MG63 (cell line): ENCODE data around the gene PLSCR1. TPM values are rescaled to one million over a fixed set of nuclear protein-coding genes. Genes with fewer than 3 reads are reported as not detected.
A peak's percentile ranks its signal among the peaks of the same experiment; 100 is the strongest.

Source experiments
- DNase-seq: peaks from one replicate; pipeline ENCODE4 v3.0.0-alpha.2; 2020
- H3K27me3 ChIP-seq: fragments of 250-450 bp; sonication (Bioruptor Pico); 2 replicates; pipeline ENCODE4 v1.5.1; 2020; ENCODE audit warnings: mild to moderate bottlenecking, moderate library complexity
- H3K36me3 ChIP-seq: fragments of 250-450 bp; sonication (Bioruptor Pico); 2 replicates; pipeline ENCODE4 v1.5.1; 2020; ENCODE audit warnings: mild to moderate bottlenecking, moderate library complexity
- H3K4me3 ChIP-seq: fragments of 250-450 bp; sonication (Bioruptor Pico); 2 replicates; pipeline ENCODE4 v1.5.1; 2020; ENCODE audit warnings: mild to moderate bottlenecking, moderate library complexity
- H3K9me3 ChIP-seq: fragments of 250-450 bp; sonication (Bioruptor Pico); 2 replicates; pipeline ENCODE4 v1.5.1; 2020; ENCODE audit warnings: mild to moderate bottlenecking, moderate library complexity
- total RNA-seq: library from RNA; depleted of rRNA; stranded (reverse); fragments of >200 nt; shearing (Covaris generic); gene quantifications from 2 replicates; pipeline ENCODE4 v1.2.3, GENCODE V29; 2014; ENCODE audit warnings: low replicate concordance

The PLSCR1 gene
- total RNA-seq, 1 experiment from 2014 or later: 113 TPM

DNA sequence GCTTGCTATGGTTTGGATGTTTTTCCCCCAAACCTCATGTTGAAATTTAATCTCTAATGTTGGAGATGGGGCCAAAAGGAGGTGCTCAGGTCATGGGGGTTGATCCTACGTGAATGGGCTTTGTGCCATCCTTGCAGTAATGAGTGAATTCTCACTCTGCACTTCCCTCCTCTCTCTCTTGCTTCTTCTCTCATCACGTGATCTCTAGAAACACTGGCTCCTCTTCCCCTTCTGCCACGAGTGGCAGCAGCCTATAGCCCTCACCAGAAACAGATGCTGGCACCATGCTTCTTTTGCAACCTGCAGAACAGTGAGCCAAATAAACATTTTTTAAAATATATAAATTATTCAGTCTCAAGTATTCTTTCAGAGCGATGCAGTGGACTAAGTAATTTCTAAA, 13.3 kb upstream of the PLSCR1 start:
- no peak for DNase-seq
- Histone ChIP-seq H3K4me3 (no peak overlapping the region), H3K36me3 (no peaks in the 10 kb centered on the region), H3K27me3 (no peaks in the 10 kb centered on the region), H3K9me3 (no peaks in the 10 kb centered on the region)

DNA sequence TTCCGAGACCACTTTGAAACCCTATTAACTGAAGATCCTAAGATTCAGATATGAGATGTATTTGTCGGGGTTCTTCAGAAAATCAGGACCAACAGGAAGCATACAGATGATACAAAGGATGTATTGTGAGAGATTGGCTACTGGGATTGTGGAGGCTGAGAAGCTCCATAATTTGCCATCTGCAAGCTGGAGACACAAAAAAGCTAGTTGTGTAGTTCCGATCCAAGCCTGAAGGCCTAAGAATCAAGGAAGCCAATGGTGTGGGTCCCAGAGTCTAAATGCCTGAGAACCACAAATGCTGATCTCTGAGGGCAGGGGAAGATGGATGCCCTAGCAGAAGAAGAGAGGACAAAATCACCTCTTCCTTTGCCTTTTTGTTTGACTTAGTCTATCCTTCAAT, 10.9 kb upstream of the PLSCR1 start:
- Histone ChIP-seq H3K36me3 (no peaks in the 10 kb centered on the region), H3K9me3 (no peaks in the 10 kb centered on the region), H3K27me3 (no peaks in the 10 kb centered on the region), H3K4me3 (no peak overlapping the region)
- no peak for DNase-seq

DNA sequence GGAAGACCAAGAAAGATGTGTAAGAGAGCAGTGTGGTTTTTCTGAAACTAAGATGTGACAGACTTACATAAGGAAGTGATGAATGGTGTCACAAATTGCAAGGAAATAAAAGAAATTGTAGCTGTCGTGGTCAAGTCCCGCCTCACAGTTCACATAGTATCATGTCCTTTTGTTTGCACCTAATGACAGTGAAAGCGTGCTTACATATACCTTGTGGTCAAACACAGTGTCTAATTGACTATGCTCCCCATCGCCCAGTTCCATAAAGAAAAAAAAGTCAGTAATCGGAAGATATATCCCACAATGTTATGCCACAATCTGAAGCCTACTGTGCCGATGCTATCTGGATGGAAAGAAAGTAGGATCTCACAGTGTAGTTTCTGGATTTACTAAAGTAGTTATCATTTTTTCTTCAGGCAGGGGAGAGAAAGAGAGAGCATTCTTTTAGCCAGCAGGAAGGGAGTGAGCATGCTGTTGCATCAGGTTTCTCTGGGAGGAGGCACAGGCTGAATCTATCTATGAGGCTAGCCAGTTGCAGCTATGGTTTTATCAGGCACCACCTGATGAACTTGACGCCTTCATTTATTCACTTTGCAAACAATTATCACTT, 9.8 kb upstream of the PLSCR1 start:
- no peak for DNase-seq
- no peaks in the 10 kb centered on the region for H3K36me3 ChIP-seq
- H3K27me3 ChIP-seq: no peaks in the 10 kb centered on the region
- no peaks in the 10 kb centered on the region for H3K9me3 ChIP-seq
- no peak overlapping the region for H3K4me3 ChIP-seq

DNA sequence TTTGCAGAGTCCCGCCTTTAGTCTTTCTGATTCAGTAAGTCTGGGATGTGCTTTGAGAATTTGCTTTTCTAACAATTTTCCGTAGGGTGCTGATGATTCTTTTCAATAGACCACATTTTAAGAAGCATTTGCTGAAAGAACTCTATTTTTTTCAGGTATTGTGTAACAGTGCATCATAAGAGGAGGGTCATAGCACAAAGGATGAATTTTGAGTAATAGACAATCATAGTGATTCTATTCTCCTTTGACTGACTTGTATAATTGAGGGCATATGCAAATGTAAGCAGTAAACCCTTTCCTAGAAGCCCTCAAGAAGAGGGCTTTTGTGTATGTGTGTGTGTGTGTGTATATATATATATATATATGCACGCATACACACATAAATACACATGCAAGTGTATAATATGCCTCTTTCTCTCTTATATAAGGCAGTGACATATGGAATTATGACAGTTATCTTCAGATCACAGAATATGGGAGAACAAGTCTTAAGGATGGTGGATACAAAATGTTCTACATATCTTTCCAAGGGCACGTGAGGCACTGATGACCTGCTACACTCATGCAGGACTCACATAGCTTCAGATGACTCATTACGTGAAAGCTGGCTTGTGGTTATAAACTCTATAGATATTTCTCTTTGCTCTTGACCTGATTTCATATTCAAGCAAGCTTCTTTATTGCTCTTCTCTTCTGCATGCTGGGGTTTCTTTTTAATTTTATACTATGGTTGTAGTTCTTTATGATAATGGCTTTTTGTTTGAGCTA, 6.5 kb upstream of the PLSCR1 start:
- H3K27me3 ChIP-seq: no peaks in the 10 kb centered on the region
- H3K36me3 ChIP-seq: no peaks in the 10 kb centered on the region
- H3K4me3 ChIP-seq: no peak overlapping the region
- H3K9me3 ChIP-seq: no peaks in the 10 kb centered on the region
- DNase-seq: peak; percentile 63

DNA sequence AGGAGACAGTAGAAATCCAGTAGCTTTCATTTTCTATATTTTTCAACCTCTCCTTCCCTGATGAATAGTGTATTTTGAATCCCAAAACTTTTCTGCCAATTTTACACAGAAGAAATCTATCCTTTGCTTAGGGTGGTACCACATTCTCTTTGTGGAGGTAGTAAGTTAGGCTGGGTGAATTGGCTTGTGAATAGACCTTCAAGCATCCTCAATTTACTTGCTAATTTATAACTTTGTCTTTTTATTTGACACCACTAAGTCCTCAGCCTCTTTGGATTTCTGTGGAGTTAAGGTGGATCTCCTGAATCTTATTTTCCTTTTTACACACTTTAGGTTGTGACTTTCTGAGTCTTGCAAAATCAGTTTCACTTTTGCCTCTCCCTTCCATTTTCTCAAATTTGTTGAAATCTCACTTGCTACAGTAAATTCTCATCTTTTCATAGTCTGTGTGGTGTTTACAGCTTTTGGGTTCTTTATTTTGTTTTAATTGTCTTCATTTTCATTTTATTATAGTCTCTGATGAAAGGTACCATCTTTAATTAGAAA, 5.7 kb upstream of the PLSCR1 start:
- Histone ChIP-seq H3K36me3 (no peaks in the 10 kb centered on the region), H3K27me3 (no peaks in the 10 kb centered on the region), H3K4me3 (peak overlapping the region; percentile 12), H3K9me3 (no peaks in the 10 kb centered on the region)
- DNase-seq: no peak

DNA sequence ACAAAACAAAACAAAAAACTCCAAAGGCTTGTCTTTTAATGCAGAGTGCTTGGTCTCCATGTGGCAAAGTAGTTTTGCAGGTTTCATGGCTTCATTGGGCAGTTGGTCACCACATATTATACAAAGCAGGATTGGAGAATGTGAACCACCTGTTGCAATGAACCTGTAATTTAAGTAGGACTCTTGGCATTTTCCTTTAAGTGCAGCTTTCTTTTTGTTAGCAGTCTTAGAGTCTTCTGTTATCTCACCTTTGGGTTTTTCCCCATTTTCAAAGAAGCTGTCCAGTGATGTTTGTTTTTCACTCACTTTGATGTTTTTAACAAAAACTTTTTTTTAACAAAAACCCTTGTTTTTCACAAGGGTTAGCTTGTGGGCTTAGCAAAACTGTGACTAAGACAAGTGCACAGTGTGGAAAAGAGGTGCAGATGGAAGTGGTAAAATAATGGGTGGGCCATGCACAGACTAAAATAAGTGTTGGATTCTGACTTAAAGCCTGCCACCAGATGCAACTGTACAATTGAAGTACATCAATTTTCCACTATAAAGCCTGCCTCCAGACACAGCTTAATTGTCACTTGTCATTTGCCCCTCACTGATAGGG, 2.9 kb upstream of the PLSCR1 start:
- DNase-seq: no peak
- Histone ChIP-seq H3K36me3 (peaks cover 16% of the 10 kb centered on the region), H3K27me3 (no peaks in the 10 kb centered on the region), H3K9me3 (no peaks in the 10 kb centered on the region), H3K4me3 (no peak overlapping the region)

DNA sequence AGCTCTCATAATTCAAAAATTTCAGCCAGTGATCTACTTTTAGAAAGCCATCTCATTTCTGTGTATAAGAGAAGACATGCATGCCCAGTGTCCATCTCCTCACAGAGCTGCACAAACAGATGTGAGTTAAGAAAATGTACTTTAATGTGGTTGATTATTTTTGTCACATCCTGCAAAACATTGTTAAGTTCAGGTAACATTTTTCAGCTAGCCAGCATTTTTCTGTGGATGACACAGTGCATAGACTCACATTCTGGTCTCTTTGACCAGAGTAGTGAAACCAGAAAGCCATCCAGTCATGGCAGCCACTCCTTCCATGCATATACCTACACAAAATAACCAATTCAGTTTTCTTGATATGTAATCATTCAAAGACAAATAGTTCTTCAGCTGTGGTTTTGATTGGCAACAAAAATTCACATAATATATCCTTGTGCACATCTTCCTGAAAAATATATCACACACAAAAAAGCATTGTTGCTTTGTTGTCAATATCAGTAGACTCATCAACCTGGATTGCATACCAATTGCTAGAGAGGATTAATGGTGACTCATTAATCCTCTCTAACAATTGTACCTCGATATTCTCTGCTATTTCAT, 2.1 kb upstream of the PLSCR1 start:
- Histone ChIP-seq H3K27me3 (no peaks in the 10 kb centered on the region), H3K4me3 (no peak overlapping the region), H3K9me3 (no peaks in the 10 kb centered on the region), H3K36me3 (peaks cover 25% of the 10 kb centered on the region)
- no peak for DNase-seq

DNA sequence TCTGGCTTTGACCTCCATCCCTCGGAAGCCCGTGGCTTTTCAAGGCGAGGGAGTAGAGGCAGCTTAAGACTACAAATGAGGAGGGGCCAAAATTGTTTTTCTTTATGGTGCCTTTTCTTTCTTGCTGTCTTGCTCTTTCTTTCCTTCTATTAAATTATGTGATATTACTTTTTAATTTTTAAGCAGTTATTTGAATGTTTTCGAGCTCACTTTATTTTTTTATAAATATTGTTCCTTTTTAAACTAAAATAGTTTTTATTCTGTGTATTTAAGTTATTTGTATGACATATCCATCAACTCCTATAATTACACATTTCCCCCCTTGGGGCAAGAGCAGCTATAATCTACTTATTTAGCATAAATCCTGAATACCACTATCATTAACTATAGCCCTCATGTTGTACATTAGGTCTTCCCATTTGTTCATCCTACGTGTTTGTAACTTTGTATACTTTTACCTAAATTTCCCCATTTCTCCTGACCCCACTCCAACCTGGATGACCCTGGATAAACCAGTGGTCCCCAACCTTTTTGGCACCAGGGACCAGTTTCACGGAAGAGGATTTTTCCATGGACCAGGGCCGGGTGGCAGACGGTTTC, 622 bp upstream of the PLSCR1 start:
- no peaks in the 10 kb centered on the region for H3K27me3 ChIP-seq
- H3K36me3 ChIP-seq: peaks cover 39% of the 10 kb centered on the region
- no peaks in the 10 kb centered on the region for H3K9me3 ChIP-seq
- DNase-seq: no peak
- peak overlapping the region; percentile 95 for H3K4me3 ChIP-seq

DNA sequence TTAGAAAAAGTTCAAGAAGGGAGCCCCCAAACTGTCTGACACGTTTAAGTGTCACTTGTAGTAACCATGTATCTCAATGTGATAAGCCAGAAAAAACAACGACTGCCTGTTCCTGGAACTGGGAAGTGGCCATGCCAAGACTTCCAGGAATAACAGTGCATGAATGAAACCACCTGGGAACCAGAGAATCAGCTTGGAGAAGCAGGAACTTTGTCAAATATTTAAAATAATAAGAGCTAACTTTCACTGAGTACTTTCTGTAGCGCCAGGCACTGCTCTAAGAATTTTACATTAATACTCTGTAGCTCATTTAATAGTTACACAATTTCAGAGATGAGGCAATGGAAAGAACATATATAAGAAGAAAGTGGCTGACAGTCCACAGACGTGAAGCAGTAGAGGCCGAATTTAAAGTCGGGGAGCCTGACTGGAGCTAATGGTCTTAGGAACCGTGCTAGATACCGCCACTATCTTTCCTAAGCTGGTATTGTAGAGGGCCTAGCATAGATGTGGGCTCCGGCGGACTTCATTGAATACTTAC, 876 bp downstream of the PLSCR1 start:
- H3K4me3 ChIP-seq: peak overlapping the region; percentile 95
- no peaks in the 10 kb centered on the region for H3K27me3 ChIP-seq
- H3K9me3 ChIP-seq: no peaks in the 10 kb centered on the region
- DNase-seq: no peak
- H3K36me3 ChIP-seq: peaks cover 54% of the 10 kb centered on the region

DNA sequence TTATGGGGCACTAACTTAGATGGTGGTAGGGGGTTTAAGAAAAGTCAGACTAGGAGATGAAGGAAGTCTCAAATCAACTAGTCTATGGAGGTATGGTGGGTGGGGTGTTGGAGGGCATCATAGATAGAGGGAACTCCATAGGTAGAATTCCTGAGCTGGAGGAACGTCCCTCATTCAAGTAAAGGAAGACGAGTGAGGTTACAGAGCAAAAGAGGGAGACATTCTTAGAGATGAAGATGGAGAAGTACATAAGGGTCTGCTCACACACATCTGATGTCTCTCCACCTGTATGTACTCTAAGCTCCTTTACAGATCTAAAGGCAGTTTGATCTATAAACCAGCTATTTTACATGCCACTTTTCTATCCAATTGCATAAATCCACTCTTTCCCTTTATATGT, 1.4 kb downstream of the PLSCR1 start:
- H3K4me3 ChIP-seq: peak overlapping the region; percentile 95
- H3K9me3 ChIP-seq: no peaks in the 10 kb centered on the region
- DNase-seq: no peak
- H3K36me3 ChIP-seq: peaks cover 59% of the 10 kb centered on the region
- no peaks in the 10 kb centered on the region for H3K27me3 ChIP-seq

DNA sequence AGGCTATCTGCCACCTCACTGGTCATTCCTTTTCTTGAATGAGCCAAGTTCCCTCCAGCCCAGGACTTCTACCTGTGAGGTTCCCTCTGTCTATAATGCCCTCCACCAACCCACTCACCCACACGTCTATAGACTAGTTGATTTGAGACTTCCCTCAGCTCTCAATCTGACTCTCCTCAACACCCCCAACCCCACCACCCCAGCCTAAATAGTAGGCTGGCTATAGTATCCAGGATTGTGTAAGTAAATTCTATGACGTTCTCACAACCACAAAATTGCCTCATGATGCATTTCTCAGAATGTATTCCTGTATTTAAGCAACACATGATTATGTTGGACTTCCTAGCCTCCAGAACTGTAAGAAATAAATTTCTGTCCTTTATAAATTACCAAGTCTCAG, 2.2 kb downstream of the PLSCR1 start:
- Histone ChIP-seq H3K27me3 (no peaks in the 10 kb centered on the region), H3K36me3 (peaks cover 67% of the 10 kb centered on the region), H3K4me3 (peak overlapping the region; percentile 95), H3K9me3 (no peaks in the 10 kb centered on the region)
- no peak for DNase-seq

DNA sequence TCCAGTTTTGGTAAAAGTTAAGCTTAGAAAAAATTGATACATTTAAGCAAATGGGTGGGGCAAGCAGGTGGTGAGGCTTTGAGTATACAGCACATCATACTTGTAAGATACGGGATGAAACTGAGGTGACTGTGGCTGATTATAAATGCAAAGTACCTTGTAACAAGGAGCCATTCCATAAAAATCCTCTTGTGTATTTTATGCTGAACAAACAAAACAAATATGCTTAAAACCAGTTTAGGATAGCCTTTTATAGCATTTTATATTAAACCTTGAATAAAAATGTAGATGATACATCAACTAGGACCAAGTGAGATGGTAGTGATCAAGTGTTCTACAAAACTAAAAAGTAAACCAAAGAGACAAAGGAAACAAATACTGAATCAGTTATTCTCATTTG, 3.4 kb downstream of the PLSCR1 start:
- H3K36me3 ChIP-seq: peaks cover 74% of the 10 kb centered on the region
- H3K27me3 ChIP-seq: no peaks in the 10 kb centered on the region
- DNase-seq: no peak
- no peak overlapping the region for H3K4me3 ChIP-seq
- no peaks in the 10 kb centered on the region for H3K9me3 ChIP-seq

DNA sequence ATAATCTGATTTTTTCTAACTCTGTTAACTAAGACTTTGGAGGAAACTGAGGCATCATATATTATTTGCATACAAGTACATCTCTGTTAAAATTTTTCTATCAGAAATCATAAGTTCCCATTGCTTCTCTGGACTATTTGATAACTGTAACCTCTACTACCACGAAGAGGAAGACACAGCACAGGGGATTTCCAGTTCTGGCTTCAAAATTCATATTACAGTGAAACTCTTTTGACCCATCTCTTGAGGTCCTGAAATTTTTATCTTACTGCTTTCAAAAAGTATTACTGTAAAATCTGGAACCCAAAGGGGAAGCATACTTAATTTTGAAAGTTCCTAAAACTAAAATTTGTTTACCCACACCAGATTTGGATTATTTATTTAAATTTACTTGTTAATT, 4.2 kb downstream of the PLSCR1 start:
- Histone ChIP-seq H3K4me3 (no peak overlapping the region), H3K27me3 (no peaks in the 10 kb centered on the region), H3K36me3 (peaks cover 80% of the 10 kb centered on the region), H3K9me3 (no peaks in the 10 kb centered on the region)
- no peak for DNase-seq

DNA sequence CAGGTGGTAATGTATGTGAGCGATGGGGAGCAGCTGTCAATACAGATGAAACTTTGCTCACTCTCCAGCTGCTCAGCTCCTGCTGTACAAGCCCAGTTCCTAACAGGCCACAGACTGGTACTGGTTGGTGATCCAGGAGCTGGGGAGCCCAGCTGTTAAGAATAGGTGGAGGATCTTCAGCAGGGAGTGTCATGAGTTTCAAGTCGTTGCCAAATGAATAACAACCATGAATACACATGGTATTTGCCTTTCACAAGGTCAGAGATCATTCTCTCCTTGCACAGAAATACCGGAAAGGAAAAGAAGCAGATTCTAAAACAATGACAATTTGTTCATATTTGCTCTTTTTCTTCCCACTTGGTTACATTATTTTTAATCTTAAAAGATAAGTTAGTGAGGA, 5.1 kb downstream of the PLSCR1 start:
- no peak for DNase-seq
- no peaks in the 10 kb centered on the region for H3K27me3 ChIP-seq
- peaks cover 89% of the 10 kb centered on the region for H3K36me3 ChIP-seq
- H3K9me3 ChIP-seq: no peaks in the 10 kb centered on the region
- H3K4me3 ChIP-seq: no peak overlapping the region

DNA sequence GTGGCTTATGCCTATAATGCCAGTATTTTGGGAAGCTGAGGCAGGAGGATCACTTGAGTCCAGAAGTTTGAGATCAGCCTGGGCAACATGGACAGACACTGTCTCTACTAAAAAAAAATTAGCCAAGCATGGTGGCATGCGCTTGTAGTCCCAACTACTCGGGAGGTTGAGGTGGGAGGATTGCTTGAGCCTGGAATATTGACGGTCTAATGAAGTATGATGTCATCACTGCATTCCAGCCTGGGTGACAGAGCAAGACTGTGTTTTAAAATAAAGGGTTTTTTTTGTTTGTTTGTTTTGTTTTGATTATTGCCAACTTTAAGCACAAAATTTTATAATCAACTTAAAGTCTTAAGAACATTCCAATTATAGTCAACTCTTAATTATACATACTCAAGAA, 6.8 kb downstream of the PLSCR1 start:
- DNase-seq: no peak
- Histone ChIP-seq H3K36me3 (peaks cover 89% of the 10 kb centered on the region), H3K4me3 (no peak overlapping the region), H3K9me3 (no peaks in the 10 kb centered on the region), H3K27me3 (no peaks in the 10 kb centered on the region)

DNA sequence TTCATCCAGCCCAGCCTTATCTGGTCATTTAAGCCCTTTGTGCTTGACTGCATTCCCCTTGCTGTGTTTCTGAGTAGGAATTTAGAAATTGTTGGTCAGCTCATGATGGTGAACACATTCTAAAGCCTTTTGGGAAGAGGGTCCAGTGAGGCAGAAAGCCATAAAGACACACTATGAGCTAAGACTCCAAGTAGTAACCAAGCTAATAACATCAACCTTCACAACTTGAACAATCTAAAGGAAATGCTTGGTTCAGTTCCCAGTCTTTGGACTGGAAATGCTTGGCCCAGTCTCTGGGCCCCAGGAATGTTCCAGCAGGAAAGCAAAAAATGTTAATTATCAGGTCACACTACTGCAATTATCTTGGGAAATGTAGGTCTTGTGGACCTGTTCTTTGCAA, 7.7 kb downstream of the PLSCR1 start:
- Histone ChIP-seq H3K4me3 (no peak overlapping the region), H3K27me3 (no peaks in the 10 kb centered on the region), H3K9me3 (no peaks in the 10 kb centered on the region), H3K36me3 (peaks cover 90% of the 10 kb centered on the region)
- DNase-seq: no peak

DNA sequence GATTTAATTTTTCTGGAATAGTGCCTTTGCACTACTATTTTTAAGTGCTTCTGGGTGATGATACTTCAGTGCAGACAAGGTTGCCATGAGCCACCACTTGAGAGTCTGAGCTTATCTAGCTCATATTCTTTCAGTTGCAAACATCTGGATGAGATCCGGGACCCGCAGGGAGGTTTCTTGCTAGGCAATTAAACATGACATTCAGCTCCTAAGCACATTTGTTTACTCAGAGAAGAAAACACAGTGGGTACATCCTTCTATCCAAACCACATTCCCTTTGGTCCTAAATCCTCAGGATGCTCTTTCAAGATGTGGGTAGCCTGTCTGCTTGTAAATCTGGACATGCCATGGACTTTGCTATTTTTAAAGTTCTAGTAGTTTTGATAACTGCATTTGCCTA, 12.0 kb downstream of the PLSCR1 start:
- no peak for DNase-seq
- Histone ChIP-seq H3K36me3 (peaks cover 88% of the 10 kb centered on the region), H3K4me3 (no peak overlapping the region), H3K27me3 (no peaks in the 10 kb centered on the region), H3K9me3 (no peaks in the 10 kb centered on the region)
